ENCODE measurements around the gene PDE8B. TPM values are rescaled to one million over a fixed set of nuclear protein-coding genes. Genes with fewer than 3 reads are reported as not detected.

Gene PDE8B
- total RNA-seq, 4 donors from 2014 or later: 0.16 to 1.3 (median 0.71) TPM; not detected in 1

- Histone ChIP-seq H3K36me3 (no peaks in the 10 kb centered on the region), H3K27ac (no peak overlapping the region), H3K4me3 (no peak overlapping the region), H3K27me3 (no peaks in the 10 kb centered on the region), H3K4me1 (no peaks in the 10 kb centered on the region), H3K9me3 (no peaks in the 10 kb centered on the region)
- ATAC-seq (no peak), DNase-seq (no peak)
- intact Hi-C loops (cut with DNase I; ENCODE audit: low total_unique reads) (no loop called here), in situ Hi-C loops (cut with MboI; ENCODE audit: low sequenced_read_pairs in 4 of 4) (no loop called here)
- TF ChIP-seq POLR2A (IDR thresholded peaks at IDR 0.05) (no peak), CTCF (IDR thresholded peaks at IDR 0.05 in 4 of 5, conservative IDR thresholded peaks at IDR 0.05 in 1 of 5) (no peak)
These were observed 111.4 kb downstream of the PDE8B start for GRCh38 chr5:77321793-77322394.

- Histone ChIP-seq H3K27me3 (no peaks in the 10 kb centered on the region), H3K4me3 (no peak overlapping the region), H3K9me3 (no peaks in the 10 kb centered on the region), H3K4me1 (no peaks in the 10 kb centered on the region), H3K27ac (no peak overlapping the region), H3K36me3 (no peaks in the 10 kb centered on the region)
- DNase-seq: no peak
- ATAC-seq: no peak
- no peak for TF ChIP-seq CTCF (IDR thresholded peaks at IDR 0.05 in 4 of 5, conservative IDR thresholded peaks at IDR 0.05 in 1 of 5)
- no peak for TF ChIP-seq POLR2A (IDR thresholded peaks at IDR 0.05)
- in situ Hi-C loops (cut with MboI; ENCODE audit: low sequenced_read_pairs in 4 of 4) (no loop called here), intact Hi-C loops (cut with DNase I; ENCODE audit: low total_unique reads) (no loop called here)
These were observed 111.9 kb downstream of the PDE8B start for GRCh38 chr5:77322406-77322805.

- no peaks in the 10 kb centered on the region for H3K27me3 ChIP-seq
- intact Hi-C loops (cut with DNase I; ENCODE audit: low total_unique reads) (no loop called here), in situ Hi-C loops (cut with MboI; ENCODE audit: low sequenced_read_pairs in 4 of 4) (no loop called here)
- no peak for TF ChIP-seq POLR2A (IDR thresholded peaks at IDR 0.05)
- TF ChIP-seq CTCF (IDR thresholded peaks at IDR 0.05 in 4 of 5, conservative IDR thresholded peaks at IDR 0.05 in 1 of 5): no peak
- no peaks in the 10 kb centered on the region for H3K36me3 ChIP-seq
- H3K4me1 ChIP-seq: no peaks in the 10 kb centered on the region
- no peak overlapping the region for H3K4me3 ChIP-seq
- H3K9me3 ChIP-seq: no peaks in the 10 kb centered on the region
- DNase-seq (no peak), ATAC-seq (no peak)
- no peak overlapping the region for H3K27ac ChIP-seq
These were observed 115.6 kb downstream of the PDE8B start for GRCh38 chr5:77325921-77326541.

GRCh38 chr5:77326986-77327734 lies 116.7 kb downstream of the PDE8B start:
- Histone ChIP-seq H3K4me3 (no peak overlapping the region), H3K27ac (no peak overlapping the region), H3K36me3 (no peaks in the 10 kb centered on the region), H3K4me1 (no peaks in the 10 kb centered on the region), H3K9me3 (no peaks in the 10 kb centered on the region), H3K27me3 (no peaks in the 10 kb centered on the region)
- ATAC-seq (no peak), DNase-seq (no peak)
- intact Hi-C loops (cut with DNase I; ENCODE audit: low total_unique reads) (no loop called here), in situ Hi-C loops (cut with MboI; ENCODE audit: low sequenced_read_pairs in 4 of 4) (no loop called here)
- TF ChIP-seq CTCF (IDR thresholded peaks at IDR 0.05 in 4 of 5, conservative IDR thresholded peaks at IDR 0.05 in 1 of 5) (no peak), POLR2A (IDR thresholded peaks at IDR 0.05) (no peak)

Measured in gastrocnemius medialis (tissue), 4 donors.